GM19023 (cell line): ENCODE measurements around the gene ALPI.
"Not testable (repeated sequence)": the region's sequence is repeated elsewhere in the genome, so short reads cannot be mapped to it uniquely, and the experiment has no call there.

ENCODE experiments used
- ATAC-seq: cut with Tn5 transposase; IDR thresholded peaks from one replicate; pipeline ENCODE4 v1.9.1; 2021; ENCODE audit warnings: mild to moderate bottlenecking, moderate library complexity; ENCODE audit not compliant: unreplicated experiment

The ALPI gene

DNA sequence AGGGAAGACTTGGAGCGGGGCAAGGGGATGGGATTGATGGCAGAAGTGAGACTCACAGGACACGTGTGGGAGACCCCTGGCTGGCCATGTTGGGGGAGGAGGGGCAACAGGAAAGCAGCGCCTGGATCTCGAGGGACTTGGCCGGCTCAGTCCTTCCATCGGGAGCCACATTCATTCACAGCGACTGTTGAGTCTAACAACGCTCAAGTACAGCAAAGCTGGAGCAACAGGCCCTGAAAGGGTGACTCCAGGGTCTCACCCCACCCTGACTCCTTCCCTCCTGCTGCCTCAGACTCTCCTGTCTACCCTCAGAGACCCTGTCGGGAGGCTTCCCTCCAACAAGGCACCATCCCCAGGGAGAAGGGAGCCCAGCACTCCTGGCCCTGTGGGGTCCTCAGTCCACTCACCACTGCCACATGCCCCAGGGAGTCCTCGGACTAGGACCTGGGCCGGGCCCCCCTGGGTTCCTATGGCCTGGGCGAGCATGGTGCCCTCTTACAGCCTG is 14.8 kb upstream of the ALPI start:
- no peak for ATAC-seq

DNA sequence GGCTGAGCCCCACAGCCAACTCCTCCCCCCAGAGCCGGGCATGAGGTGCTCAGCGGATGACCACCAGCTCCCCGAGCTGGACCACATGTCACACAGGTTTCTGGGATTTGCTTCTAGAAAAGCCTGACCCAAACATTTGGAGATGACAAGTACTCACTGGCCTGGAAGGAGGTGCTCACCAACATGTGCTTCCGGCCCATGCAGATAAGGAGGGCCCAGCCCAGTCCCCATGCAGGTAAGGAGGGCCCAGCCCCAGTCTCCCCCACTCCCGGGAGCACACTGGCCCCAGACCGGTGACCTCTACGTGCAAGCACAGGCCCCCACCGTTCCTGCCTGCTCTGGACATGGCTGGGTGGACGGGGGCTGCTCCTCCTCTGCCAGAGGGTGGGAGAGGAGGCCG is 14.0 kb upstream of the ALPI start:
- ATAC-seq, result not testable (repeated sequence)

DNA sequence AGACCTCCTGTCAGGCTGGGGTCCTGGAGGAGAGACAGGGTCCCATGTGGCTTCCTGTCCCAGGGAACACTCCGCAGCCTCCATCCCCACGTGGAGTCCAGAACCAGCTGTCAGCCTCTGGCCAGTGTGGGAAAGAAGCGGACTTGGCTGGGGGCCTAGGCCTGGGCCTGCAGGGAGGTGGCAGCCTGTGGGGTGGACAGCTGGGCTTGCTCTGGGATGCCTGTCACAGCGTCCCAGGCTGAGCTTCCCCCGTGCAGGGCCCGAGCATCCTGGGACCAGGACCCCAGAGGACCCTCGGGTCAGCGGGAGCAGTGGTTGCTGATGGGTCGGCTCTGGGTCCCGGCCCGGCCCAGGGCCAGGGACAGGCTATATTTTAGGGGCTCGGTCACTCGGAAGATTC is 13.5 kb upstream of the ALPI start:
- ATAC-seq, result not testable (repeated sequence)

DNA sequence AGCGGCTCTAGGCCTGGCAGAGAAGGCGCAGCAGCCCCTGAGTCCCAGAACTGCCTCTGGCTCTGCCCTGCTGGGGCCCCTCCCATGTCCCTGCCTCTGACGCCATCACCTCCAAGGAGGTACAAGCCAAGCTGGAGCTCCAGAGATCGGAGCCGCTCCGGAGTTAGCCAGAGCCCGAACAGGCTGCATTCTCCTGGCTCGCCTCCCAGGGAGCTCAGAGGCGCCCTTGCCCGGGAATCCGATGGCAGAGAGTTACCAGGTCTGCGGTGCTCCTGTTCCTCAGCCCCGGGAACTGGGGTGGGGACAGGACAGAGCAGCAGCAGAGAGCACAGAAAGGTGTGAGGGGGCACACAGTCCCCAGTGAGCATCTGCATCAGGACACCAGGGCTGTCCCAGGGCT is 12.9 kb upstream of the ALPI start:
- ATAC-seq, result not testable (repeated sequence)

DNA sequence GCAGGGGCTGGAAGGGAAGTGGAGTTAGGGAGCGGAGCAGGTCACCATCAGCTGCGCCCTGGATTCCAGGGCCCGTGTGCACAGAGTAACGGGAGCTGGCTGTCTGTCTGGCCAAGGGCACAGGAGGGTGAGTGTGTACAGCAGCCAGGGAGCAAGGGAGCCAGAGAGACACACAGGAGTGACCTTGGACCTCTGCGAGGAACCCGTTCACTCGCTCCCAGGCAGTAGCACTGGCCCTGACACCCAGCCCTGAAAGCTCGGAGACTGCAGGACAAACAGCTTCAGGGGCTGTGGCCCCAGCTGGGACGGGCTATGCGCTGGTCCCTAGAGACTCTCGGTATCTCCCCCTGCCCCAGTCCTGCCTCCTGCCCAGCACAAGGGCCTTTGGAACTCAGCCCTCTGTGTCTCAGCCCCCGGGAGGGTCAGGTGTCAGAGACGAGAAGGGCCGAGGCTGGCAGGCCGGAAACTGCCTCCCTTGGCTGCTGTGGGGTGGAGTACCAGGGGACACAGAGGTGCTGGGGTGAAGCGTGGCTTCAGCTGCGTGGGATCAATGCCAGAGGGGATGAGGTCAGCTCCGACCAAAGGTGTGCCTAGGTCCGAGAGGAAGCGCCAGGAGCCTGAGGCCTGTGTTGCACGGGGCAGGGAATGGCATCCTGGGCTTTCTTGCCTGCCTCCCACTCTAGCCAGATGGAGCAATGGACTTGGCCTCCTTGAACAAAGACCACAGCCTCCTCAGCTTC is 12.1 kb upstream of the ALPI start:
- not testable (repeated sequence) for ATAC-seq

DNA sequence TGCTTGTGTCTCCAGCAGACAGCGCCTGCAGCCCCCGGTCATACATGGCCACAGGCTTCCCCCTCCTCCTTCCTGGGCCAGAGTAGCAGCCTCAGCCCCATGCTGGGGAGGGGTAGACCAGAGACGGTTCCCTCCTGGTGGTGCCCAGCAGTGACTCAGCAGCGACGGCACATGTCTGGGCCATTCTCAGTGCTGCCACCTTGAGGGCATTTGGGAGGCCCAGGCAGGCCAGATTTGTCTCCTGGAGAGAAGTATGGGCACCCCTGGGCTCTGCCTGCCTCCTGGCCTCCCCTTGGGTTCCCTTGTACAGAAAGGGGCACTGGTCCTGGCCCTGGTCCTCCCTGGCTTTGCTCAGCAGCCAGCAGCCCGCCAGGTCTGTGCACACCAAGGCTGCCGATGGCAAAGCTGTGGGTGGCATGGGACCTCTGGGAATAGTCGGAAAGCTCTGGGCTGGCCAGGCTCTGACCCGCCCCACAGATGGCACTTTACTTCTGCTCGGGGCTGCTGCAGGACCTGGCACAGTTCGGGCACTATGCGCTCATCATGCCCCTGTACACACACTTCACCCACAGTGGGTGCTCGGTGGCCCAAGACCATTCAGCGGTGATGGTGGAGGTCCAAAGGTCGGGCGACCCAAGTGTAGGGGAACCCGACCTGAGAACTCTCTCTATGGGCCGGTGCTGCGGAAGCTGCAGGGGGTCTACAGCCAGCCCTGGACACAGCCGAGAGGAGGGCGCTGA is 11.4 kb upstream of the ALPI start:
- ATAC-seq, result no peak

DNA sequence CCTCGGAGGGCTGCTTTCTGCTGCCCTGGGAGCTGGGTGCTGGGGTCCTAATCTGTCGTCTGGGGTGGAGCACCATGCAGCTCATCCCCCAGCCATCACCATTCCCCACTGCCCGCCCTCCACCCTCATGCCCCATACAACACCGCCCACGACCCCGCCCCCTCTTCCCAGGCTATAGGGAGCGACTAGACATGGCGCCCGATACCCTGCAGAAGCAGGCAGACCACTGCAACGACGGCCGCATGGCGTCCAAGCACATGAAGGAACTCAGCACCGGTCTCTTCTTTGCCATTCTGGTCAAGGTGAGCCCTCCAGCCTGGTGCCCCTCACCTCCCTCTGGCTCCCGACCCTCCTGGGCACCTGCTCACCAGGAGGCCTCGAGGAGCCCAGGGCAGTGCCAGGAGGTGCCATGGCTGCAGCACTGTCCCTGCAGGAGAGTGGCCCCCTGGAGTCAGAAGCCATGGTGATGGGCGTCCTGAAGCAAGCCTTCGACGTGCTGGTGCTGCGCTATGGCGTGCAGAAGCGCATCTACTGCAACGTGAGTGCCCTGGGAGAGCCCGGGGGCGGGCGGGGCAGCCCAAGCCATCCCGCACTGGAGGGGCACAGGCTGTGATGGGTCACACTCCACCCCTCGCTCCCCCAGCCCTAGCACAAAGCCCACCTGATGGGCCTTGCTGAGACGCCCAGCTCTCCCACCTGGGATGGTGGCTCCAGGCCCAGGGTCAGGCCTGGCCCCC is 10.6 kb upstream of the ALPI start:
- ATAC-seq, result not testable (repeated sequence)

GRCh38 chr2:232446266-232446777 is 9.6 kb upstream of the ALPI start:
- not testable (repeated sequence) for ATAC-seq

DNA sequence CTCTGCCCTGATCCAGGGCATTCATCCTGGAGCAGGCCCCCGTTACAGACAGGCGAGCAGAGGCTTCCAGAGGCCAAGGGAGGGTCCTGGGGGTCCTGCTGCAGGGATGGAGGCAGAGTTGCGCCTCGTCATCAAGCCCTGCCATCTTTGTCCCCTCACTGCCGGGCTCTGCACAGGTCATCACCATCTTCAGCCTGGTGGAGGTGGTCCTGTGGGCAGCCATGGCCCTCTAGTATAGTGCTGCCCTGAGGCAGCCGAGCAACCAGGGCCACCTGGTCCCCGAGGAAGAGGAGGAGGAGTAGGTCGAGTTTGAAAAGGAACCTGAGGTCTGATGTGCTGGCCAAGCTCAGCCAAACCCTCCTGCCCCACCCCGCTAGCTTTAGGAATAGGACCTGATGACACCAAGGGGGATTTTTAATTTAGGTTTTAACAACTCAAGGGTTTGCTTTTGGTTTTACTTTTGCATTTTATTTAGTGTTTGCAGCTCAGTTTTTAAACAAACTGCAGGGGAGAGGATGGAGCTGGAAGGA is 8.8 kb upstream of the ALPI start:
- ATAC-seq, result no peak

DNA sequence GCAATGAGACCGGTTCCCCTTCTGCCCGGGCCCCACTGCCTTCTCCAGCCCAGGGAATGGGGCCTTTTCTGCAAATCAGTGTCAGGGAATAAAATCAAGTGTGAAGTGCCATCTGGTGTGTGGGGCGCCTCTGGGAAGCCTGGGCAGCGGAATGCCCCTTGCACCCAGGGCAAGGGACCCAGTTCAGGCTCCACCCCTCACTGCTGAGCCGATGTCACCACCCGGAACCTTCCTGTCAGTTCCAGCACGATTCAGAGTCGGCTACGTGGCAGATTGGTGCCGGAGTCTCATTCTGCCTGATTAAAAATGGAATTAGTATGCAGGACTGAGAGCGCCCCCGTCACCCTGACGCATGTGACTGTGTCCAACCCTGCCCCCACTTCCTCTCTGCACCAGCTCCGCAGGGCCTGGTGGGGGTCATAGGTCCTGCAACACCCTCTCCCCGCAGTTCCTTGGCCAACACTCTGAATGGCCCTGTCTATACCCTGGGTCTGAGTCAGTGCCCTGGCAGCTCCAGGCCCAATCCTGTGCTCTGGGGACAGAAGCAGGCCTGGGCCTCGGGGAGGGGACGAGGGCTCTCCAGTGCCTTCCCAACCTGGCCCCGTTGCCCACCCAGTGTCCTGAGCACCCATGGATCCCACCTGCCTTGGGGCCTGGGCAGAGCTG is 8.2 kb upstream of the ALPI start:
- no peak for ATAC-seq

GRCh38 chr2:232448304-232448690 is 7.7 kb upstream of the ALPI start:
- no peak for ATAC-seq

DNA sequence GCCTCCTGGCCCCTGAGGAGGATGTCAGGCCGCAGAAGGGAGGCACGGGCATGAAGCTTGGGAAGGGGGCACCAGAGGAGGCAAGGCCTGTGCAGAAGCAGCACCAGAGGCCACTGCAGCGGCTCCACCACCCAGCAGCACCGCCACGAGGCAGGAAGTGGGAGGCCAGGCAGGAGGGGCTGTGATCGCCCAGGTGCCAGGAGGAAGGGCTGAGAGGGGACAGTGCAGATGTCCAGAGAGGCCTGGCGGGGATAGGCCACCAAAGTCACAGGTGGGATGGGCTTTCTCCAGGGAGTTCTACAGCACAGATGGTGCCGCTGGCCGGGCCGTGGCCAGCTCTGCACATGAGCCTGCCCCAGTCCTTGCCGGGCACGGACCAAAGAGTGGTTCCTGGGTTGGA is 6.0 kb upstream of the ALPI start:
- no peak for ATAC-seq

- ATAC-seq, result not testable (repeated sequence)
Measured at GRCh38 chr2:232451645-232452044, 4.3 kb upstream of the ALPI start.

DNA sequence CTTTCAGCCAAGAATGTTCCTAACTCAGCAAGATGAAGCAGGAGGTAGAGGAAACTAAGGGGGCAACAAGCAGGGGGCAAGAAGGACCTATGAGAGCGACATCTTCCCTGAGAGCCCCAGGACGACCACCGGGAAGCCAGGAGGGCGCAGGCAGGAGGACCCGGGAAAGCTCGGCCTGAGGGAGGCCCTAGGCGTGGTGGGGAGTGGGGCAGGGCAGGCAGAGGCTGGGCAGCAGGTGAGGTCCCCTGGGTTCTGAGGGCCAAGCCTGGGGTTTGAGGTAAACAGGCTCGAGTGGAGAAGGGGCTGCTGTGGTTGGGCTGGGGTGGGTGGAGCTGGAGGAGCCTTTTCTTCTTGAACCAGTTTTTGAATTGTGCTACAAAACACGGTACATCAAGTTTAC is 1.3 kb upstream of the ALPI start:
- no peak for ATAC-seq

DNA sequence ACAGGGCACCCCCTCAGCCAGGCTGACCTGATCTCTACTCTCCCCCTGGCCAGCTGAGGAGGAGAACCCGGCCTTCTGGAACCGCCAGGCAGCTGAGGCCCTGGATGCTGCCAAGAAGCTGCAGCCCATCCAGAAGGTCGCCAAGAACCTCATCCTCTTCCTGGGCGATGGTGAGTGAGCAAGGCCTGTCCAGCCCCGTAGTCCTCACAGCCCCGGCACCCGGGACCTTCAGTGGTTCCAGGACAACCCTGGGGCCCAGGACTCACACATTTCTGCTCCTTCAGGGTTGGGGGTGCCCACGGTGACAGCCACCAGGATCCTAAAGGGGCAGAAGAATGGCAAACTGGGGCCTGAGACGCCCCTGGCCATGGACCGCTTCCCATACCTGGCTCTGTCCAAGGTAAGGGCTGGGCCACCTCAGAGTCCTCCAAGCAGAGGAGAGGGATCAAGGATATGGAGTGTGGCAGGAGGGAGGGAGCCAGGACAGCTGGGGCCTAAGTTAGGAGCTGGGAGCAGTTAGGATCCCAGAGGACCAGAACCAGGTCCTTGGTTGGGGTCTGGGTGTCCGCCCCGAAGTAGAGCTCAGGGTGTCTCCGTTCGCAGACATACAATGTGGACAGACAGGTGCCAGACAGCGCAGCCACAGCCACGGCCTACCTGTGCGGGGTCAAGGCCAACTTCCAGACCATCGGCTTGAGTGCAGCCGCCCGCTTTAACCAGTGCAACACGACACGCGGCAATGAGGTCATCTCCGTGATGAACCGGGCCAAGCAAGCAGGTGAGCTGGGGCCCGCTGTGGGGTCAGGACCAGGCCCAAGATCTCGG is 555 bp downstream of the ALPI start:
- no peak for ATAC-seq

GRCh38 chr2:232457121-232458011 is 1.4 kb downstream of the ALPI start:
- ATAC-seq, result no peak

DNA sequence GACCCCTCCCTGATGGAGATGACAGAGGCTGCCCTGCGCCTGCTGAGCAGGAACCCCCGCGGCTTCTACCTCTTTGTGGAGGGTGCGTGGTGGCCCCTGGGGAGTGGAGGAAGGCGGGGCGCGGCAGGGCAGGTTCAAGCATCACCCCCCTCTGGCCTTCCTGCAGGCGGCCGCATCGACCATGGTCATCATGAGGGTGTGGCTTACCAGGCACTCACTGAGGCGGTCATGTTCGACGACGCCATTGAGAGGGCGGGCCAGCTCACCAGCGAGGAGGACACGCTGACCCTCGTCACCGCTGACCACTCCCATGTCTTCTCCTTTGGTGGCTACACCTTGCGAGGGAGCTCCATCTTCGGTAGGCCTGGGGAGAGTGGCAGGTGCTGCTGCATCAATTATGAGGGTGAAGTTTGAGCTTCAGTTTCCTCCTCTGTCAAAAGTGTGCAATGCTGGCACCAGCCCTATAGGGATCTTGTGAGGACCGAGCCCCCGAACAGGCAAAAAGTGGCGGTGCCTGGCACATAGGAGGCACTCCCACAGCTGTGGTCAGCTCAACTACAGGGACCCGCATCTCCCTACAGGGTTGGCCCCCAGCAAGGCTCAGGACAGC is 2.2 kb downstream of the ALPI start:
- no peak for ATAC-seq

DNA sequence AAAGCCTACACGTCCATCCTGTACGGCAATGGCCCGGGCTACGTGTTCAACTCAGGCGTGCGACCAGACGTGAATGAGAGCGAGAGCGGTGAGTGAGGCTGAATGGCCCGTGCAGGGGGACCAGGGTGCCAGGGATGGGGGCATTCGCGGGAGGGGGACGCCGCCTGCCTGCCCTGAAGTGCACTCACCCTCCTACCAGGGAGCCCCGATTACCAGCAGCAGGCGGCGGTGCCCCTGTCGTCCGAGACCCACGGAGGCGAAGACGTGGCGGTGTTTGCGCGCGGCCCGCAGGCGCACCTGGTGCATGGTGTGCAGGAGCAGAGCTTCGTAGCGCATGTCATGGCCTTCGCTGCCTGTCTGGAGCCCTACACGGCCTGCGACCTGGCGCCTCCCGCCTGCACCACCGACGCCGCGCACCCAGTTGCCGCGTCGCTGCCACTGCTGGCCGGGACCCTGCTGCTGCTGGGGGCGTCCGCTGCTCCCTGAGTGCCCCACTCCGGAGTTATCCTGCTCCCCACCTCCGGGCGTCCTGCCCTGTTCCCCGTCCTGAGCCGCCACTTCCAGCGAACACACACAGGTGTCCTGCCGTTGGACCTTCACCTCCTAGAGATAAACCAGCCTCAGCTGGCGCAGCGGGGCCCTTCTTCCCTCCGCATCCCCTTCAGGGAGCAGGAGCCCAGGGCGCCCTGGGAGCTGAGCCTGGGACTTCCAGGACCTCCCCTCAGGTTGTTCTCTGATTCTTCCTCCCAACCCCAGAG is 2.9 kb downstream of the ALPI start:
- ATAC-seq, result no peak
